Right lobe of liver (tissue), 4 donors: Measurements from ENCODE around the gene ZDHHC22.

Experiments used
- POLR2A ChIP-seq: fragments of 450-650 bp; IDR thresholded peaks from one replicate; pipeline ENCODE4 v1.6.1; 2017; ENCODE audit warnings: antibody characterized with exemption, mild to moderate bottlenecking
- TF ChIP-seq, protein P1 (sequence below), 4 donors: fragments of 200-600 bp in 3 of 4; fragments of 450-650 bp in 1 of 4; IDR thresholded peaks; one replicate each; pipeline versions ENCODE4 v1.5.1 to v1.8.0; 2016 to 2022; ENCODE audit warnings: antibody characterized with exemption in 4 of 4, mild to moderate bottlenecking in 2 of 4
- donor health status: DM: no; HTN: no; CAD: no.
- donor health status: DM: no; HTN: no; CAD: no.
- donor health status: DM: no; HTN: yes; CAD: no.

DNA sequence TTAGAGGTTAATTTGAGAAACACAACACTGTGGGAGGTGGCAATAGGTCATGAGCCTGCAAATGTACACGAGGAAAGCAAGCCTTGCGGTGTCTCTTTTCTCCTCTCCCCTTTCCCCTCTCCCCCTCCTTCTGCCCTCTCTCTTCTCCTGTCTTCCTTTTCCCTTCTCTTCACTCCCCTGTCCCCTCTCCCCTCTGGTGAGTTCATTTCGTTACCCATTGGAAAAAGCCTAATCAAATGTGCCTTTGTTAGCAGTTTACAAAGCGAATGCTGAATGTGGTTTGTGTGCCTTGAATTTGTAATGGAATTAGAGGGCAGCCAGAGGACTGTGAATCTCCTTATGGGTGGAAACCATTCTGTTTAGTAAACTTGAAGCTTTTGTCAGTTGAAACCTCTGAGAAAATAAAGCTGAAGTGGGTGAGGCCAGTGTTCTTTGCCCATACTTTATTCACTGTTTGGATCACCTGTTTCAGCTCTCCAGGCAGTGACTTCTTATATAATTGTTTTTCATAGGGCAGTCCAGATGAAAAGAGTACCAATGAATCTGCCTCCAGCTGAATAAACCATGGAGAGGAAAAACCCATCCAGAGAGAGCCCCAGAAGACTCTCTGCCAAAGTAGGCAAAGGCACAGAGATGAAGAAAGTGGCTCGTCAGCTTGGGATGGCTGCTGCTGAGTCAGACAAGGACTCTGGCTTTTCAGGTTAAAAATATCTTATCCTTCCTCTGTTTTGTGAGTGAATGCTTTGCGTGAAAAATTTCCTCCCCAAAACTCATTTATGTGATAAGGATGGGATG, 36.2 kb downstream of the ZDHHC22 start:
- TF ChIP-seq, protein P1, sequence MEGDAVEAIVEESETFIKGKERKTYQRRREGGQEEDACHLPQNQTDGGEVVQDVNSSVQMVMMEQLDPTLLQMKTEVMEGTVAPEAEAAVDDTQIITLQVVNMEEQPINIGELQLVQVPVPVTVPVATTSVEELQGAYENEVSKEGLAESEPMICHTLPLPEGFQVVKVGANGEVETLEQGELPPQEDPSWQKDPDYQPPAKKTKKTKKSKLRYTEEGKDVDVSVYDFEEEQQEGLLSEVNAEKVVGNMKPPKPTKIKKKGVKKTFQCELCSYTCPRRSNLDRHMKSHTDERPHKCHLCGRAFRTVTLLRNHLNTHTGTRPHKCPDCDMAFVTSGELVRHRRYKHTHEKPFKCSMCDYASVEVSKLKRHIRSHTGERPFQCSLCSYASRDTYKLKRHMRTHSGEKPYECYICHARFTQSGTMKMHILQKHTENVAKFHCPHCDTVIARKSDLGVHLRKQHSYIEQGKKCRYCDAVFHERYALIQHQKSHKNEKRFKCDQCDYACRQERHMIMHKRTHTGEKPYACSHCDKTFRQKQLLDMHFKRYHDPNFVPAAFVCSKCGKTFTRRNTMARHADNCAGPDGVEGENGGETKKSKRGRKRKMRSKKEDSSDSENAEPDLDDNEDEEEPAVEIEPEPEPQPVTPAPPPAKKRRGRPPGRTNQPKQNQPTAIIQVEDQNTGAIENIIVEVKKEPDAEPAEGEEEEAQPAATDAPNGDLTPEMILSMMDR (IDR thresholded peaks at IDR 0.05), result no peak
- no peak for TF ChIP-seq POLR2A
